ENCODE results near the gene KLHL26. TPM values are rescaled to one million over a fixed set of nuclear protein-coding genes. Genes with fewer than 3 reads are reported as not detected.

Gene KLHL26
- total and polyA plus RNA-seq, 2 of the 13 experiments (the other 11 are each of a cell fraction or from before 2014, with no cell fraction given) = 1.5 to 1.7 TPM

DNA sequence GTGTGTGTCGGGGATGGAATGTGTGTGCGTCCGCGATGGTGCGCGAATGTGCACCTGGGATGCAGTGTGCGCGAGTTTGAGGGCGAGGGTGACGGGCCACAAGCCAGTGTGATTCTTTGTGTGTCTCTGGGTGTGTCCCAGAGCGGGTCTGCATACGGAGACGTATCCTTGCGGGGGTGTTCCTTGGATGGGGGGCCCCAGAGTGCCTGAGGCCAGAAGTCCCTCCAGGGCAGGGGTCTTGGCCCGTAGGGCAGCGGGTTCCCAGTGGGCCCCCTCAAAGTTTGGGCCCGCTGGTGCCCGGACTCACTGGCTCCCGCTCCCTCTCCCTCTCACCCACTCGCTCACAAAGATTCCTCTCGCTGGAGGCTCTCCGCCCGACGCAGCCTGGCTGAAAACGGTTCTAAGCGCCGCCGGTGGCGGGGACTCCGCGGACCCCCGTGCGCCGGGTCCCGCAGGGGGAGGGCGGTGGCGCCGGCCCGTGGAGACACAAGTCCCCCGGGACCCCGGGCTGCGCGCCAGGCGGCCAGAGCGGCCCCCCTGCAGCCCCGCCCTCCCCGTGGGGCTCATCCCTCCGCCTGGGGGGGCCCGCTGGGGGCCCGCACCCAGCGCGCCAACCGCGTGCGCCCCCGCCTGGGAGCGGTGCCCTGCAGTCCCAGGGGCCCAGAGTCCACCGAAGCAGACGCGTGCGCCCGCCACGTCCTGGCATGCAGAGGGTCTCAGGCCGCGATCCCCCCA is 31.1 kb upstream of the KLHL26 start (continued):
- TF ChIP-seq, protein P1, sequence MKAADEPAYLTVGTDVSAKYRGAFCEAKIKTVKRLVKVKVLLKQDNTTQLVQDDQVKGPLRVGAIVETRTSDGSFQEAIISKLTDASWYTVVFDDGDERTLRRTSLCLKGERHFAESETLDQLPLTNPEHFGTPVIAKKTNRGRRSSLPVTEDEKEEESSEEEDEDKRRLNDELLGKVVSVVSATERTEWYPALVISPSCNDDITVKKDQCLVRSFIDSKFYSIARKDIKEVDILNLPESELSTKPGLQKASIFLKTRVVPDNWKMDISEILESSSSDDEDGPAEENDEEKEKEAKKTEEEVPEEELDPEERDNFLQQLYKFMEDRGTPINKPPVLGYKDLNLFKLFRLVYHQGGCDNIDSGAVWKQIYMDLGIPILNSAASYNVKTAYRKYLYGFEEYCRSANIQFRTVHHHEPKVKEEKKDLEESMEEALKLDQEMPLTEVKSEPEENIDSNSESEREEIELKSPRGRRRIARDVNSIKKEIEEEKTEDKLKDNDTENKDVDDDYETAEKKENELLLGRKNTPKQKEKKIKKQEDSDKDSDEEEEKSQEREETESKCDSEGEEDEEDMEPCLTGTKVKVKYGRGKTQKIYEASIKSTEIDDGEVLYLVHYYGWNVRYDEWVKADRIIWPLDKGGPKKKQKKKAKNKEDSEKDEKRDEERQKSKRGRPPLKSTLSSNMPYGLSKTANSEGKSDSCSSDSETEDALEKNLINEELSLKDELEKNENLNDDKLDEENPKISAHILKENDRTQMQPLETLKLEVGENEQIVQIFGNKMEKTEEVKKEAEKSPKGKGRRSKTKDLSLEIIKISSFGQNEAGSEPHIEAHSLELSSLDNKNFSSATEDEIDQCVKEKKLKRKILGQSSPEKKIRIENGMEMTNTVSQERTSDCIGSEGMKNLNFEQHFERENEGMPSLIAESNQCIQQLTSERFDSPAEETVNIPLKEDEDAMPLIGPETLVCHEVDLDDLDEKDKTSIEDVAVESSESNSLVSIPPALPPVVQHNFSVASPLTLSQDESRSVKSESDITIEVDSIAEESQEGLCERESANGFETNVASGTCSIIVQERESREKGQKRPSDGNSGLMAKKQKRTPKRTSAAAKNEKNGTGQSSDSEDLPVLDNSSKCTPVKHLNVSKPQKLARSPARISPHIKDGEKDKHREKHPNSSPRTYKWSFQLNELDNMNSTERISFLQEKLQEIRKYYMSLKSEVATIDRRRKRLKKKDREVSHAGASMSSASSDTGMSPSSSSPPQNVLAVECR (CRISPR knock-in tag; IDR thresholded peaks at IDR 0.05; ENCODE audit: borderline replicate concordance) = 0 out of 2 replicates have a peak, but pooled peaks have one; percentile 32
- TF ChIP-seq CAMTA2 (CRISPR knock-in tag; IDR thresholded peaks at IDR 0.05; ENCODE audit: borderline replicate concordance) (no peak), RBFOX2 (IDR thresholded peaks at IDR 0.05; ENCODE audit: low read depth, low read length) (peak; percentile 71), KDM2A (CRISPR knock-in tag; IDR thresholded peaks at IDR 0.05; ENCODE audit: borderline replicate concordance, low read depth) (0 out of 2 replicates have a peak, but pooled peaks have one; percentile 37), ZNF547 (CRISPR knock-in tag; IDR thresholded peaks at IDR 0.05) (peak; percentile 51; the same call in 1 of the 2 replicates), RBAK (CRISPR knock-in tag; IDR thresholded peaks at IDR 0.05) (no peak), MTF1 (CRISPR knock-in tag; IDR thresholded peaks at IDR 0.05) (no peak), ZNF766 (CRISPR knock-in tag; IDR thresholded peaks at IDR 0.05; ENCODE audit: borderline replicate concordance) (no peak), KDM6A (CRISPR knock-in tag; IDR thresholded peaks at IDR 0.05; ENCODE audit: low read depth) (no peak), SRSF4 (IDR thresholded peaks at IDR 0.05; ENCODE audit: low read depth, low read length, poor library complexity, severe bottlenecking) (no peak), KLF9 (CRISPR knock-in tag; IDR thresholded peaks at IDR 0.05; ENCODE audit: low read depth) (no peak), GPN1 (CRISPR knock-in tag; IDR thresholded peaks at IDR 0.05; ENCODE audit: borderline replicate concordance) (no peak), REPIN1 (CRISPR knock-in tag; IDR thresholded peaks at IDR 0.05; ENCODE audit: borderline replicate concordance, low read depth) (no peak), MED8 (CRISPR knock-in tag; IDR thresholded peaks at IDR 0.05; ENCODE audit: insufficient replicate concordance) (no peak), ZSCAN20 (CRISPR knock-in tag; IDR thresholded peaks at IDR 0.05; ENCODE audit: borderline replicate concordance) (no peak)
- TF ChIP-seq, protein P2, sequence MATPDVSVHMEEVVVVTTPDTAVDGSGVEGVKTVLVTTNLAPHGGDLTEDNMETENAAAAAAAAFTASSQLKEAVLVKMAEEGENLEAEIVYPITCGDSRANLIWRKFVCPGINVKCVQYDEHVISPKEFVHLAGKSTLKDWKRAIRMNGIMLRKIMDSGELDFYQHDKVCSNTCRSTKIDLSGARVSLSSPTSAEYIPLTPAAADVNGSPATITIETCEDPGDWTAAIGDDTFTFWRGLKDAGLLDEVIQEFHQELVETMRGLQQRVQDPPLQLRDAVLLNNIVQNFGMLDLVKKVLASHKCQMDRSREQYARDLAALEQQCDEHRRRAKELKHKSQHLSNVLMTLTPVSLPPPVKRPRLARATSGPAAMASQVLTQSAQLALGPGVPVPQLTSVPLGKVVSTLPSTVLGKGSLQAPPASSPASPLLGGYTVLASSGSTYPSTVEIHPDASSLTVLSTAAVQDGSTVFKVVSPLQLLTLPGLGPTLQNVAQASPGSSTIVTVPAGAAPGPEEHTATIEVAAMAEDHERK (CRISPR knock-in tag; IDR thresholded peaks at IDR 0.05; ENCODE audit: low read depth) = no peak
- TF ChIP-seq, protein P3, sequence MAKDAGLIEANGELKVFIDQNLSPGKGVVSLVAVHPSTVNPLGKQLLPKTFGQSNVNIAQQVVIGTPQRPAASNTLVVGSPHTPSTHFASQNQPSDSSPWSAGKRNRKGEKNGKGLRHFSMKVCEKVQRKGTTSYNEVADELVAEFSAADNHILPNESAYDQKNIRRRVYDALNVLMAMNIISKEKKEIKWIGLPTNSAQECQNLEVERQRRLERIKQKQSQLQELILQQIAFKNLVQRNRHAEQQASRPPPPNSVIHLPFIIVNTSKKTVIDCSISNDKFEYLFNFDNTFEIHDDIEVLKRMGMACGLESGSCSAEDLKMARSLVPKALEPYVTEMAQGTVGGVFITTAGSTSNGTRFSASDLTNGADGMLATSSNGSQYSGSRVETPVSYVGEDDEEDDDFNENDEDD (CRISPR knock-in tag; IDR thresholded peaks at IDR 0.05; ENCODE audit: borderline replicate concordance) = peak; percentile 49; the same call in 1 of the 2 replicates
- TF ChIP-seq, protein P4, sequence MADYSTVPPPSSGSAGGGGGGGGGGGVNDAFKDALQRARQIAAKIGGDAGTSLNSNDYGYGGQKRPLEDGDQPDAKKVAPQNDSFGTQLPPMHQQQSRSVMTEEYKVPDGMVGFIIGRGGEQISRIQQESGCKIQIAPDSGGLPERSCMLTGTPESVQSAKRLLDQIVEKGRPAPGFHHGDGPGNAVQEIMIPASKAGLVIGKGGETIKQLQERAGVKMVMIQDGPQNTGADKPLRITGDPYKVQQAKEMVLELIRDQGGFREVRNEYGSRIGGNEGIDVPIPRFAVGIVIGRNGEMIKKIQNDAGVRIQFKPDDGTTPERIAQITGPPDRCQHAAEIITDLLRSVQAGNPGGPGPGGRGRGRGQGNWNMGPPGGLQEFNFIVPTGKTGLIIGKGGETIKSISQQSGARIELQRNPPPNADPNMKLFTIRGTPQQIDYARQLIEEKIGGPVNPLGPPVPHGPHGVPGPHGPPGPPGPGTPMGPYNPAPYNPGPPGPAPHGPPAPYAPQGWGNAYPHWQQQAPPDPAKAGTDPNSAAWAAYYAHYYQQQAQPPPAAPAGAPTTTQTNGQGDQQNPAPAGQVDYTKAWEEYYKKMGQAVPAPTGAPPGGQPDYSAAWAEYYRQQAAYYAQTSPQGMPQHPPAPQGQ (CRISPR knock-in tag; IDR thresholded peaks at IDR 0.05; ENCODE audit: borderline replicate concordance) = no peak
